Fibroblast of lung (primary cell): Measurements from ENCODE around the gene TAPT1. TPM values are rescaled to one million over a fixed set of nuclear protein-coding genes. Genes with fewer than 3 reads are reported as not detected.

Experiments
- DNase-seq, 2 donors: peaks; one replicate each; pipeline versions ENCODE4 v3.0.0 to v3.0.0-alpha.2; 2010; ENCODE audit warnings: low read depth in 2 of 2
- H2AFZ ChIP-seq: 2 replicates; pipeline ENCODE4 v1.5.1; 2012; ENCODE audit warnings: low read length, control low read depth, inconsistent platforms
- H3K27ac ChIP-seq: 2 replicates; pipeline ENCODE4 v1.5.1; 2011; ENCODE audit warnings: low read length, control low read depth; ENCODE audit not compliant: insufficient read depth
- H3K27me3 ChIP-seq: 2 replicates; pipeline ENCODE4 v1.5.1; 2011; ENCODE audit warnings: mild to moderate bottlenecking, low read length; ENCODE audit not compliant: control insufficient read depth, insufficient read depth
- H3K36me3 ChIP-seq: 2 replicates; pipeline ENCODE4 v1.5.1; 2011; ENCODE audit warnings: low read length; ENCODE audit not compliant: control insufficient read depth, insufficient read depth
- H3K4me1 ChIP-seq: 2 replicates; pipeline ENCODE4 v1.5.1; 2011; ENCODE audit warnings: low read length; ENCODE audit not compliant: control insufficient read depth, insufficient read depth; ENCODE audit errors: extremely low read depth
- H3K4me2 ChIP-seq: 2 replicates; pipeline ENCODE4 v1.5.1; 2011; ENCODE audit warnings: low read length, control low read depth; ENCODE audit not compliant: insufficient read depth; ENCODE audit errors: extremely low read depth
- H3K4me3 ChIP-seq, 4 experiments: fragments of 200-600 bp in 1 of 4; sonication (generic) in 1 of 4; replicated peaks in 1 of 4; 2 replicates each; pipeline ENCODE4 v1.5.1; 2011 to 2016; ENCODE audit warnings: low read length in 4 of 4, low read depth in 3 of 4, mild to moderate bottlenecking in 3 of 4, control low read depth in 2 of 4, inconsistent platforms in 1 of 4, mixed read lengths in 1 of 4; ENCODE audit not compliant: insufficient read depth in 1 of 4; ENCODE audit errors: control extremely low read depth in 1 of 4
- H3K79me2 ChIP-seq: 2 replicates; pipeline ENCODE4 v1.5.1; 2012; ENCODE audit warnings: mild to moderate bottlenecking, low read length, inconsistent platforms; ENCODE audit not compliant: control insufficient read depth, insufficient read depth
- H3K9ac ChIP-seq: 2 replicates; pipeline ENCODE4 v1.5.1; 2011; ENCODE audit warnings: mild to moderate bottlenecking, low read length, control low read depth; ENCODE audit not compliant: insufficient read depth
- H3K9me3 ChIP-seq: 2 replicates; pipeline ENCODE4 v1.5.1; 2012; ENCODE audit warnings: low read depth, low read length; ENCODE audit not compliant: control insufficient read depth, insufficient read depth
- H4K20me1 ChIP-seq: 2 replicates; pipeline ENCODE4 v1.5.1; 2011; ENCODE audit warnings: low read length; ENCODE audit not compliant: control insufficient read depth, insufficient read depth; ENCODE audit errors: extremely low read depth
- CTCF ChIP-seq, 2 donors: IDR thresholded peaks in 1 of 2; conservative IDR thresholded peaks in 1 of 2; 1 replicate in 1 of 2; 2 replicates in 1 of 2; pipeline ENCODE4 v1.5.1; 2011 to 2012; ENCODE audit warnings: low read length in 2 of 2, control low read depth in 1 of 2, inconsistent platforms in 1 of 2, low read depth in 1 of 2, mild to moderate bottlenecking in 1 of 2
- EZH2 ChIP-seq: IDR thresholded peaks from 2 replicates; pipeline ENCODE4 v1.5.1; 2012; ENCODE audit warnings: low read length, control low read depth, mild to moderate bottlenecking; ENCODE audit errors: missing control alignments
- polyA plus RNA-seq, 2 donors: library from polyadenylated mRNA; depleted of rRNA in 1 of 2; stranded (reverse) in 1 of 2; unstranded in 1 of 2; fragments of >200 nt; gene quantifications; 2 replicates each; pipeline ENCODE4 v1.2.1, GENCODE V29; 2011 to 2012; ENCODE audit warnings: missing spikeins in 1 of 2
- total RNA-seq: library from RNA; depleted of rRNA; stranded (reverse); fragments of >200 nt; gene quantifications from 2 replicates; pipeline ENCODE4 v1.2.1, GENCODE V29; 2014

The TAPT1 gene
- total and polyA plus RNA-seq, 2 donors (not counting 1 experiment from before 2014, with no cell fraction given), result 18.7 to 20.6 TPM

- Histone ChIP-seq H3K4me1 (no peaks in the 10 kb centered on the region), H3K27ac (no peak overlapping the region), H3K9ac (no peak overlapping the region), H3K9me3 (no peaks in the 10 kb centered on the region), H3K79me2 (no peaks in the 10 kb centered on the region), H2AFZ (no peak overlapping the region), H3K4me3 (no peak overlapping the region), H4K20me1 (no peaks in the 10 kb centered on the region), H3K27me3 (peaks cover 5% of the 10 kb centered on the region), H3K36me3 (no peaks in the 10 kb centered on the region), H3K4me2 (no peak overlapping the region)
- DNase-seq, result peak in 1 of 2 donors; percentile 5
- TF ChIP-seq CTCF (conservative IDR thresholded peaks at IDR 0.05 in 1 of 2, IDR thresholded peaks at IDR 0.05 in 1 of 2; ENCODE audit: low read depth in 1 of 2, low read length in 2 of 2), result no peak
- TF ChIP-seq EZH2, result no peak
These were observed 102.0 kb downstream of the TAPT1 start for GRCh38 chr4:16124232-16124631.

- H2AFZ ChIP-seq, result no peak overlapping the region
- H4K20me1 ChIP-seq, result no peaks in the 10 kb centered on the region
- H3K36me3 ChIP-seq, result no peaks in the 10 kb centered on the region
- H3K9ac ChIP-seq, result no peak overlapping the region
- no peak for TF ChIP-seq CTCF (conservative IDR thresholded peaks at IDR 0.05 in 1 of 2, IDR thresholded peaks at IDR 0.05 in 1 of 2; ENCODE audit: low read depth in 1 of 2, low read length in 2 of 2)
- no peak for TF ChIP-seq EZH2
- H3K27me3 ChIP-seq, result peaks cover 5% of the 10 kb centered on the region
- H3K4me2 ChIP-seq, result no peak overlapping the region
- no peaks in the 10 kb centered on the region for H3K79me2 ChIP-seq
- H3K4me3 ChIP-seq, result no peak overlapping the region
- no peak overlapping the region for H3K27ac ChIP-seq
- no peaks in the 10 kb centered on the region for H3K9me3 ChIP-seq
- no peaks in the 10 kb centered on the region for H3K4me1 ChIP-seq
- no peak for DNase-seq
These were observed 102.8 kb downstream of the TAPT1 start for GRCh38 chr4:16123356-16124084.

- no peak overlapping the region for H2AFZ ChIP-seq
These were observed 103.5 kb downstream of the TAPT1 start for GRCh38 chr4:16122784-16123183.

More at GRCh38 chr4:16122784-16123183, 103.5 kb downstream of the TAPT1 start:
- no peaks in the 10 kb centered on the region for H3K36me3 ChIP-seq
- TF ChIP-seq CTCF (conservative IDR thresholded peaks at IDR 0.05 in 1 of 2, IDR thresholded peaks at IDR 0.05 in 1 of 2; ENCODE audit: low read depth in 1 of 2, low read length in 2 of 2) (no peak), EZH2 (no peak)
- H3K9ac ChIP-seq, result no peak overlapping the region
- no peaks in the 10 kb centered on the region for H3K79me2 ChIP-seq
- H3K4me2 ChIP-seq, result no peak overlapping the region
- no peak for DNase-seq
- no peak overlapping the region for H3K27ac ChIP-seq
- no peaks in the 10 kb centered on the region for H4K20me1 ChIP-seq
- H3K4me3 ChIP-seq, result no peak overlapping the region
- H3K27me3 ChIP-seq, result peaks cover 5% of the 10 kb centered on the region
- no peaks in the 10 kb centered on the region for H3K9me3 ChIP-seq
- H3K4me1 ChIP-seq, result no peaks in the 10 kb centered on the region
